GM12878 (cell line): ENCODE data around the gene HAP1. TPM values are rescaled to one million over a fixed set of nuclear protein-coding genes. Genes with fewer than 3 reads are reported as not detected.

Experiments
- ATAC-seq: fragments of 200-7000 bp; cut with Tn5 transposase; 3 replicates; pipeline ENCODE4 v1.9.1; 2020; ENCODE audit warnings: mild to moderate bottlenecking, moderate library complexity
- BruUV-seq: library from RNA; stranded (reverse); fragments of 400-500 nt; replicated peaks from 2 replicates; lab custom pipeline; 2021; lab: Mats Ljungman, UMichigan
- CTCF ChIA-PET: fragments of 300-600 bp; sonication (Branson Sonifier 250); formaldehyde crosslinking; extraction: SDS; loops from one replicate; lab custom pipeline; 2021; ENCODE audit warnings: inconsistent platforms; lab: Yijun Ruan, JAX
- POLR2A ChIA-PET: fragments of 350-600 bp; formaldehyde crosslinking; extraction: SDS; loops from one replicate; lab custom pipeline; 2021; ENCODE audit warnings: inconsistent platforms; lab: Charles Lee
- RAD21 ChIA-PET: fragments of 300-600 bp; sonication (Branson Sonifier 250); formaldehyde crosslinking; loops from one replicate; lab custom pipeline; 2023; ENCODE audit warnings: antibody characterized with exemption; ENCODE audit not compliant: unreplicated experiment; lab: Charles Lee
- SMC1A ChIA-PET: fragments of 300-600 bp; sonication (Branson Sonifier 250); formaldehyde crosslinking; loops from one replicate; lab custom pipeline; 2023; ENCODE audit not compliant: unreplicated experiment, uncharacterized antibody; lab: Charles Lee
- DNase-seq: peaks from one replicate; pipeline ENCODE4 v3.0.0-alpha.2; 2011; ENCODE audit warnings: low read depth, low spot score
- FAIRE-seq: peaks from 3 replicates; lab custom pipeline; 2011; peaks lifted over from hg19 to GRCh38; lab: Jason Lieb, UNC
- H2AFZ ChIP-seq: 2 replicates; pipeline ENCODE4 v1.6.0; 2011; ENCODE audit warnings: low read depth, low read length, control low read depth; ENCODE audit not compliant: control insufficient read depth
- H3K27ac ChIP-seq: 2 replicates; pipeline ENCODE4 v1.5.1; 2011; ENCODE audit warnings: control low read depth; ENCODE audit not compliant: control insufficient read depth, insufficient read depth
- H3K27me3 ChIP-seq, 2 experiments: replicated peaks in 1 of 2; 2 replicates each; pipeline versions ENCODE4 v1.6.0 to v1.6.1; 2011; ENCODE audit warnings: low read length in 1 of 2; ENCODE audit not compliant: control insufficient read depth in 2 of 2, insufficient read depth in 2 of 2
- H3K36me3 ChIP-seq, 2 experiments: 2 replicates each; pipeline ENCODE4 v1.5.1; 2011; ENCODE audit warnings: low read length in 1 of 2; ENCODE audit not compliant: control insufficient read depth in 2 of 2, insufficient read depth in 2 of 2
- H3K4me1 ChIP-seq: 2 replicates; pipeline ENCODE4 v1.6.1; 2011; ENCODE audit warnings: mild to moderate bottlenecking, low read length, moderate library complexity, mixed read lengths; ENCODE audit not compliant: control insufficient read depth, insufficient read depth
- H3K4me2 ChIP-seq: 2 replicates; pipeline ENCODE4 v1.6.0; 2011; ENCODE audit warnings: control low read depth; ENCODE audit not compliant: control insufficient read depth, insufficient read depth
- H3K4me3 ChIP-seq: fragments of 200-600 bp; sonication (generic); 2 replicates; pipeline ENCODE4 v1.5.1; 2016
- H3K79me2 ChIP-seq: 2 replicates; pipeline ENCODE4 v1.6.0; 2011; ENCODE audit warnings: low read length; ENCODE audit not compliant: control insufficient read depth, insufficient read depth
- H3K9ac ChIP-seq: 2 replicates; pipeline ENCODE4 v1.8.0; 2011; ENCODE audit warnings: low read length, control low read depth, mixed read lengths; ENCODE audit not compliant: control insufficient read depth, insufficient read depth
- H3K9me3 ChIP-seq: replicated peaks from 3 replicates; pipeline ENCODE4 v1.5.1; 2011; ENCODE audit warnings: mild to moderate bottlenecking, low read length; ENCODE audit not compliant: control insufficient read depth, insufficient read depth
- H4K20me1 ChIP-seq: 2 replicates; pipeline ENCODE4 v1.6.0; 2011; ENCODE audit not compliant: control insufficient read depth, insufficient read depth
- BCLAF1 ChIP-seq: fragments of 450-650 bp; IDR thresholded peaks from 2 replicates; pipeline ENCODE4 v1.6.1; 2017; ENCODE audit warnings: antibody characterized with exemption, mild to moderate bottlenecking, moderate library complexity
- CEBPB ChIP-seq, 2 experiments: fragments of 150-350 bp in 1 of 2; IDR thresholded peaks; 2 replicates each; pipeline ENCODE4 v1.6.1; 2012 to 2014; ENCODE audit warnings: low read depth in 2 of 2, low read length in 2 of 2, borderline replicate concordance in 1 of 2, inconsistent platforms in 1 of 2
- JUND ChIP-seq: IDR thresholded peaks from 2 replicates; pipeline ENCODE4 v1.6.1; 2012; ENCODE audit warnings: low read depth, mild to moderate bottlenecking, low read length, improper control_type of control experiment, moderate library complexity
- MLLT1 ChIP-seq: fragments of 450-650 bp; IDR thresholded peaks from 2 replicates; pipeline ENCODE4 v1.6.1; 2016; ENCODE audit warnings: mild to moderate bottlenecking
- NFYB ChIP-seq: IDR thresholded peaks from 2 replicates; pipeline ENCODE4 v1.6.1; 2011; ENCODE audit warnings: low read depth, mild to moderate bottlenecking, low read length, improper control_type of control experiment, moderate library complexity; ENCODE audit not compliant: insufficient read depth
- NR2F1 ChIP-seq: fragments of 450-650 bp; conservative IDR thresholded peaks from 2 replicates; pipeline ENCODE4 v1.6.1; 2017; ENCODE audit warnings: mild to moderate bottlenecking
- POLR2AphosphoS5 ChIP-seq: IDR thresholded peaks from 2 replicates; pipeline ENCODE4 v1.6.1; 2011; ENCODE audit warnings: mild to moderate bottlenecking, low read length, inconsistent platforms
- SUPT20H ChIP-seq: IDR thresholded peaks from 2 replicates; pipeline ENCODE4 v1.6.1; 2011; ENCODE audit warnings: low read depth, mild to moderate bottlenecking, low read length, moderate library complexity, borderline replicate concordance; ENCODE audit not compliant: control insufficient read depth
- TBL1XR1 ChIP-seq: IDR thresholded peaks from 2 replicates; pipeline ENCODE4 v1.6.1; 2012; ENCODE audit warnings: low read depth, low read length, improper control_type of control experiment
- YBX1 ChIP-seq: fragments of 450-650 bp; IDR thresholded peaks from 2 replicates; pipeline ENCODE4 v1.6.1; 2016; ENCODE audit warnings: antibody characterized with exemption
- WGBS: methylation state at CpG from one replicate; pipeline ENCODE4 v1.1.6; 2016; ENCODE audit warnings: low lambda C conversion rate; ENCODE audit not compliant: insufficient replicate concordance, insufficient coverage; ENCODE audit errors: missing lambda C conversion rate; 5-methylcytosine and 5-hydroxymethylcytosine counted together
- in situ Hi-C: fragments of 300-500 bp; cut with MboI; formaldehyde crosslinking; loops from 9 replicates; pipeline ENCODE4 v1.14.3; 2018; ENCODE audit warnings: mixed read lengths
- intact Hi-C: fragments of 100-400 bp; cut with micrococcal nuclease; formaldehyde crosslinking; loops from one replicate; pipeline ENCODE4 v1.14.2; 2022; ENCODE audit not compliant: unreplicated experiment
- polyA plus RNA-seq, 11 experiments: library from polyadenylated mRNA; depleted of rRNA in 4 of 11; unstranded in 6 of 11; stranded (reverse) in 5 of 11; fragments of >200 nt; fragmentation: Nextera tagmentation in 4 of 11; fragmentation: Illumina TruSeq in 1 of 11; extraction: Ambion mirVana in 4 of 11; extraction: Trizol in 1 of 11; gene quantifications; 1 replicate in 1 of 11; 2 replicates in 10 of 11; pipeline versions ENCODE4 v1.2.1 to v1.2.3, GENCODE V29; 2011 to 2016; ENCODE audit warnings: inconsistent platforms in 2 of 11, missing spikeins in 2 of 11, low read depth in 1 of 11
- total RNA-seq, 4 experiments: library from RNA; depleted of rRNA in 3 of 4; stranded (reverse); fragments of >200 nt in 3 of 4; fragmentation: Illumina TruSeq in 1 of 4; extraction: Trizol in 1 of 4; gene quantifications; 2 replicates each; pipeline versions ENCODE4 v1.2.1 to v1.2.3, GENCODE V29; 2013 to 2021

HAP1 gene
- total and polyA plus RNA-seq, 10 of the 15 experiments (the other 5 are each of a cell fraction or from before 2014, with no cell fraction given) = not detected

DNA sequence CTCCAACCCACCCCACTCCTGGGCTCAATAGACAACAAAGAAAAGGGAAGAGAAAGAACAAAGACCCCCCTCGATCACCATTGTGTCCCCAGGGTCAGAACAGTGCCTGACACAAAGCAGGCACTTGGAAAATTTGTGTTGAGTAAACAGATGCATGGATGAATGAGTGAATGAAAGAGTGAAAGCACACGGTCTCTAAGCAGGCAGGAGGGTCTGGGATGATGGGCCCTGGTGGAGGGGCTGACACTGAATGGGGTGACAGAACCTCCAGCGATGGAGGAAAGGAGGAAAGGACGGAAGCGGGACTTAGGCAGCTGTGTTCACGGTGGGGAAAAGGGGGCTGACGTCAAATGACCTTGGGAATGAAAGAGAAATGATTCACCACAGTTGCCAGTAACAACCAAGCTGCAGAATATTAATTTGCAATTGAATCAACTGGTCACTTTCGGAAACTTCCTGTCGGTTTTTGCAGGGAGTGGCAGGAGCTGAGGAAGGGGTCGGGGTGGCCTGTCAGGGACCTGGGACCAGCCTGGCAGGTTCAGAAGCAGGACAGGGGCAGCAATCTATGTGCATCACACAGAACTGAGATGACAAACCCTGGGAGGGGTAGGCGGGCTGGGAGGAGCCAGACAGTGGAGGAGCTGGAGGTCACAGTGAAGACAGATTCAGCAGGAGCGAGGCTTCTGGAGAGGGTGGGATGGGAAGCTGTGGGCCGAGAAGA, 29.0 kb downstream of the HAP1 start:
- H3K27me3 ChIP-seq = no peaks in the 10 kb centered on the region; a peak in 1 of 4 replicates
- in situ Hi-C loops = no loop called here
- POLR2A ChIA-PET = interaction anchor here (0.6 to 1.1 kb wide), 2 partner anchors 15 to 81 kb away, joined by 3 read pairs; partner anchors contain the start of gene JUP

More for the DNA sequence above, 29.0 kb downstream of the HAP1 start:
- no peaks in the 10 kb centered on the region for H3K9me3 ChIP-seq
- intact Hi-C loops = no loop called here
- no peak overlapping the region for H2AFZ ChIP-seq
- WGBS = 25% methylated on average over 13 of the region's 13 CpGs
- no peak overlapping the region for H3K4me2 ChIP-seq
- no peak overlapping the region for H3K4me3 ChIP-seq
- ATAC-seq = no peak; the same call in 2 of the 3 replicates
- BruUV-seq = no TSS peak
- CTCF ChIA-PET = interaction anchor here (0.6 to 1.0 kb wide), 4 partner anchors 9 to 744 kb away, joined by 3 to 4 read pairs (median 3); no protein-coding TSS in a partner anchor
- no peak for FAIRE-seq
- SMC1A ChIA-PET = no interaction called here
- no peak overlapping the region for H3K9ac ChIP-seq
- RAD21 ChIA-PET = interaction anchor here (0.7 to 1.2 kb wide), 2 partner anchors 26 to 57 kb away, joined by 3 to 4 read pairs; no protein-coding TSS in a partner anchor
- no peaks in the 10 kb centered on the region for H3K4me1 ChIP-seq
- no peak for DNase-seq
- no peaks in the 10 kb centered on the region for H3K79me2 ChIP-seq
- no peaks in the 10 kb centered on the region for H3K36me3 ChIP-seq
- no peak overlapping the region for H3K27ac ChIP-seq
- no peaks in the 10 kb centered on the region for H4K20me1 ChIP-seq
- TF ChIP-seq CEBPB (IDR thresholded peaks at IDR 0.05; ENCODE audit: borderline replicate concordance in 1 of 2, low read depth in 2 of 2, low read length in 2 of 2) (no peak), POLR2AphosphoS5 (no peak), NR2F1 (no peak), BCLAF1 (no peak), SUPT20H (no peak), YBX1 (no peak), JUND (no peak), NFYB (no peak), TBL1XR1 (no peak), MLLT1 (no peak)
